Non-pigmented ciliary epithelial cell (primary cell): Measurements from ENCODE around the gene COL8A1.

Source experiments
- DNase-seq: peaks from one replicate; pipeline ENCODE4 v3.0.0-alpha.2; 2010; ENCODE audit warnings: low read depth

Gene COL8A1

GRCh38 chr3:99639579-99639978, 1.2 kb downstream of the COL8A1 start:
- no peak for DNase-seq

GRCh38 chr3:99640214-99640851, 1.9 kb downstream of the COL8A1 start:
- no peak for DNase-seq

DNA sequence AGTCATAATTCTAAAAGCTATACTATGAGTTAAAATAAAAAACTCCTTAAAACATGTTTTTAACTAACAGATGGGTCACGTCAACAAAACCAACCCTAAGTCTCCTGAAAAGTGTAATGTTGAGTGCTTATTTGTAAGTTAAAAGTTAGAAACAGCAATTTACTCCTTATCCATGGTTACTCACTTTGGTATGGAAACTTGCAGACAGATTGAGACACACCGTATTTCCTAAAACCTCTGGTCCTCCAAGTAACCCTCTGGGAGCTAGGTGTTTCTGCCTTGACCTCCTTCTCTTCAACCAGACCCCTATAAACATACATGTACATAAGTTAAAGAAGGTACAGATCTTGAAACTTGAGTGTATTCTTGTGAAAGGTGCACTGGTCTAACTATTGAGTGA, 3.1 kb downstream of the COL8A1 start:
- no peak for DNase-seq

GRCh38 chr3:99641982-99642381, 3.6 kb downstream of the COL8A1 start:
- no peak for DNase-seq

DNA sequence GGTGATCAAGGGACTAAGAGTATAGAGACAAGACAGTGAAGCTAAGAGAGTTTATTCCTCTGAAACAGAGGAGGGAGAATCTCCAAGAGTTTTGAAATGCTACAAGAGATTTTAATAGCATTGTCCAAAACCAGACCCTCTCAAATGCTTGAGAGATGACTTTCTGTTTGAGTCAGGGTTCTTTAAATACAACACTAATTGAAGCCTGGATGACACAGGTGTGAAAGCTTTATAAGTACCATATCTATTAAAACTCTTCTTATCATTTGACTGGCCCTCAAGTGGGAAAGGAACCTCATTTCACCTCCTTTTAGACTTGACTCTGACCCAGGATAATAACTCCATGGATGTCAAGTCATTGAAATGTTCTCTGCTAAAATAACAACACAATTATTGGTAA, 5.6 kb downstream of the COL8A1 start:
- no peak for DNase-seq

- no peak for DNase-seq
Observed at GRCh38 chr3:99644746-99645145, 6.4 kb downstream of the COL8A1 start.

GRCh38 chr3:99645277-99646106, 7.1 kb downstream of the COL8A1 start:
- DNase-seq = no peak

GRCh38 chr3:99646107-99646435, 7.7 kb downstream of the COL8A1 start:
- DNase-seq = no peak

DNA sequence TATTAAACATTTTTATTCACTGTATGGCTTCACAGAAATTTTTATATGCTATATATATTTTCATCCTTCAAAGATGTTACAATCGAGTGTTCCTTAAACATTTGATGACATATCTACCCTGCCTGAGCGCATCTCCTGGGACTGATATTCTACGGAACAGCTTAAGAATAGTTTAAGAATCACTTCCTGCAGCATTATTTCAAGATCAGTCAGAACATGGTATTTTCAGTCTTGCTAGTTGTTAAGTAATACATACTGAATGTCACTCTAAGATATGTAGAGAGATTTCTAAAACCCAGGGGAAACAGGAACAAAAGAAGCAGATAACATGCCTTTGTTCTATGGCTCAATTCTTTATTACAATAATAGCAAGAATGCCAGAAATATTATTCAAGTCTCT, 8.7 kb downstream of the COL8A1 start:
- no peak for DNase-seq

GRCh38 chr3:99648101-99648500, 9.7 kb downstream of the COL8A1 start:
- no peak for DNase-seq

- DNase-seq = no peak
Observed at GRCh38 chr3:99648516-99648915, 10.1 kb downstream of the COL8A1 start.

DNA sequence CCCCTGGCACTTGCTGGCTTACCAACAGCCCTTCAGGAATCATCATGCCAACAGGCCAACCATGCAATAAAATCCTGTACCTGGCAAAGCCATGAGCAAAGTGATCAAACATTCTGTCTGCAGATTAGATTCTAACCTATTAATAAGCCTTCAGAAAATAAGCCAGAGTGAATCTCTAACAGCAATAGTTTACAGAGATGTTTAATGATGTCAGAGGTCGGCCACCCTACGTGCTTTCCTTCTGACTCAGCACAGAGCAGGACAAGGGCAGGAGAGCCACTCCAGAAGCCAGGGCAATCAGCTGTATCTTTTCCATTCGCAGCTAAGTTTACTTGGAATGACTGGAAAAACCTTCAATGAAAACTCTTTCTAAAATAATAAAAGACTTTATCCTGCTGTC, 13.1 kb downstream of the COL8A1 start:
- DNase-seq = no peak

GRCh38 chr3:99656624-99657023, 18.2 kb downstream of the COL8A1 start:
- no peak for DNase-seq

DNA sequence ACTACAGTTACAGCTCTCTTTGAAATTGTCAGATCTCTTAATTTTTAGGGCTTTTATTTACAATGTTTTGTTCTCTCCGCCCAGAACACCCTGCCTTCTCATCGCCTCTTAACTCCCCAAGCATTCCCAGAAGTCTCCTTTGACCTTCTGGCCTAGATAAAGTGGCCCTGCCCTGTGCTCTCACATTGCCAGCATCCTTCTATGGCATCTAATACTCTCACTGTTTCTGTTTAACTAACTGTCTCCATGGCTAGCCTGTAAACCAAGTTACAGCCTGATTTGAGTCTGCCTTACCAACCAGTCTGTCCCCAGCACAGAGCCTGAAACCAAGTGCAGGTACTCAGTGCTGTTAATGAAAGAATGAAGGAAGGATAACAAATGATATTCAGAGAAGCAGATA, 19.9 kb downstream of the COL8A1 start:
- DNase-seq = no peak

GRCh38 chr3:99659032-99659431, 20.6 kb downstream of the COL8A1 start:
- peak; percentile 100 for DNase-seq

DNA sequence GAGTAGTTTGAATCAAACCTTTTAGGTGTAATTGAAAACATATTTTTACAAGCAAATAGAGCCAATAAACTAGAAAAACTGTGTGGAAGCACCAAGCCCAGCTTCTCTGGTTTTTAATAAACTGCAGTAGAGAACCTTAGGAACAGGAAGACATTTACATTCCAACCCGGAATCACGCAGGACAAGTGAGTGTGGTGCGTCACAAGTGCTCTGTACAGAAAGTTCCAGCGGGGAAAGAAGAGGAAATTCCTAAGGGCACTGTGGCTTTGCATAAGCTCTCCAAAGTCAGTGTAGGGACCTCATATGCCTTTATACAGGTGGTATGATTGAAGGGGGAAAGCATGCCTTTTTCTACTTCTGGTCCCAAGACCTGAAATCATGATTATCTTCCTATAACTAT, 21.6 kb downstream of the COL8A1 start:
- DNase-seq = peak; percentile 86

DNA sequence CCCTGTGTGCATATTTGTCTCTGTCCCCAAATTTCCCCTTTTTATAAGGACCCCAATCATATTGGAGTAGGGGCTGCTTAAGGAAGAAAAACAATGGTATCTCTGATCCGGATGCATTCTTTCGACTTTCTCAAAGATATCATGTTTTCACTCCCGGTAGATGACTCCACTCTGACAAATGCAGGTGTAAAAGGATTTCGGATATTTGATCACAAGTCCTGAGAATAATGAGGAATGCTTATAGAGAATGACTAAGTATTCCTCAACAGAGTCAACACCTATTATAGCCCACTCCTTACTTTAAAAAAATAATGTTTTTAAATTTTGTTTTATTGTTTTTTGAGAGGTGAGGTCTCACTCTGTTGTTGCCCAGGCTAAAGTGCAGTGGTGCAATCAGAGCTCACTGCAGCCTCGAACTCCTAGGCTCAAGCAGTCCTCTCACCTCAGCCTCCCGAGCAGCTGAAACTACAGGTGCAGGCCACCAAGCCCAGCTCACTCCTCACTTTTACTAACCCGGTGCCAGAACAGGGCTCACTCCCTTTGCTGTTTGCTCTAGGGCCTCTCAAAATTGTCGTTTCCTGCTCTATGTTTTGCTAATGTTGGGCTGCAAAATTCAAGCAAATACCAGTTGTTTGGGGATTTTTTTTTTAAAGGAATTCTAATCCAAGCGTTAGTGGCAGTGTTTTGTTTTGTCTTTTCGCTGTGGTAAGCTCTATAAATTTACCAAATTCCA, 24.6 kb downstream of the COL8A1 start:
- no peak for DNase-seq

- DNase-seq = no peak
Observed at GRCh38 chr3:99663977-99664376, 25.6 kb downstream of the COL8A1 start.

DNA sequence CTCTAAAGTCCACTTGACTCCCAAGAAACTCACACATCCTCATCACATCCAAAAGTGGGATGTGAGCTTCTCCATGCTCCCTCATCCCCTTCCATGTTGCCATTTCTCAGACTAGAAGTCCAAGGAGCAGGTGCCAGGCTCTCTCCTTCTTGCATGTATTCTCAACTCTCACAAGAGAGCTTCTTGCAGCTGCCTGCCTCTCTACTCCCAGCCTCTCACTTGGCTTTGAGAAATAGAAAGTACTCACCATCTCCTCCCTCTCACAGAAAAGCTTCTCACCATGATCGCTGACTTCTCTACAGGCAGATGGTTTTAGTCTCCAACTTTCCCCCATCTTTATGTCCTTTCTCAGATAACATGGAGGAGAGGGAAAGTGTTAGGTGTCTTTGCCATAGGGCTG, 26.6 kb downstream of the COL8A1 start:
- no peak for DNase-seq

- DNase-seq = no peak
Observed at GRCh38 chr3:99666201-99666600, 27.8 kb downstream of the COL8A1 start.

- no peak for DNase-seq
Observed at GRCh38 chr3:99668044-99668443, 29.6 kb downstream of the COL8A1 start.

DNA sequence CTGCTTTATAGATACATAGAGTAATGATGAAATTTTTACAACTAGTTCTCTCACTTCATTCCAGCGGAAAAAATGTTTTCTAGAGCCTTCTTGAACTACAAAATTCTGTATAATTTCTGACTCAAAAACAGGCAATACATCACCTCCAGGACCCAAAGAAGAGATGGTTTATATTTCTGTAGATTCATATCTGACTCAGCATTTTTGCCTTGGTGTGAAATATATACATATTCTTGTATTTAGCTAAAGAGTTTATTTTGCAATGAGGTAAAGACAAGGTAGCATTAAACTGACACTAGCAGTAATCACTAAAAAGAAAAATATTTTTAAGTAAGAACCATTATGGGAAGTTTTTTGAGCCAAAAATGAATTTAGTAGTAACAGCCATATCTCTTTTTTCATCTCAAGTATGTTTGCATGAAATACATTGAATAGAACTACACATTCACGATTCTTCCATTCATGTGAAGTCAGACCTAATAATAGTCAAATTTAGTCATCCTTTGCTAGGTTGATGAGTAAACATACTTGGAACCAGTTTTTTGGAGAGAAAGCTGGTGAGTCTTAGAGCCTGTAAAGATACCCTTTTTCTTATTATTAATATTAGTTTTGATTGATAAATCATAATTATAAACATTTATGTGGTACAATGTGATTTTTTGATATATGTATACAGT, 31.6 kb downstream of the COL8A1 start:
- no peak for DNase-seq

GRCh38 chr3:99670556-99670950, 32.2 kb downstream of the COL8A1 start:
- no peak for DNase-seq
